Adrenal gland (tissue), 12 donors: ENCODE data around the gene TBC1D1. TPM values are rescaled to one million over a fixed set of nuclear protein-coding genes. Genes with fewer than 3 reads are reported as not detected.

Source experiments
- DNase-seq, 7 donors: peaks; one replicate each; pipeline ENCODE4 v3.0.0-alpha.2; 2019 to 2020
- H3K27ac ChIP-seq, 5 donors: fragments of 200-600 bp; sonication (generic) in 4 of 5; 1 replicate in 3 of 5; 2 replicates in 2 of 5; pipeline versions ENCODE4 v1.5.1 to v1.8.0; 2016 to 2020; ENCODE audit warnings: mild to moderate bottlenecking in 1 of 5
- H3K27me3 ChIP-seq: fragments of 200-600 bp; 2 replicates; pipeline ENCODE4 v1.8.0; 2021
- H3K36me3 ChIP-seq, 2 donors: fragments of 200-600 bp; replicated peaks in 1 of 2; 1 replicate in 1 of 2; 2 replicates in 1 of 2; pipeline versions ENCODE4 v1.5.1 to v1.8.0; 2018 to 2022
- H3K4me1 ChIP-seq, 2 donors: fragments of 200-600 bp; replicated peaks in 1 of 2; 1 replicate in 1 of 2; 2 replicates in 1 of 2; pipeline versions ENCODE4 v1.5.1 to v1.8.0; 2018 to 2021
- H3K4me3 ChIP-seq, 4 donors: fragments of 200-600 bp; sonication (generic) in 3 of 4; one replicate each; pipeline ENCODE4 v1.5.1; 2016 to 2018
- H3K9me3 ChIP-seq, 3 donors: fragments of 200-600 bp; sonication (generic) in 1 of 3; replicated peaks in 1 of 3; 1 replicate in 2 of 3; 2 replicates in 1 of 3; pipeline versions ENCODE4 v1.5.1 to v1.8.0; 2016 to 2021
- POLR2A ChIP-seq, 2 donors: fragments of 450-650 bp; IDR thresholded peaks; one replicate each; pipeline ENCODE4 v1.6.1; 2017; ENCODE audit warnings: antibody characterized with exemption in 2 of 2, mild to moderate bottlenecking in 2 of 2, moderate library complexity in 1 of 2
- WGBS, 4 donors: extraction: QIAGEN DNeasy Blood & Tissue Kit in 2 of 4; methylation state at CpG; one replicate each; pipeline versions ENCODE4 v1.1.5 to v1.1.7; 2013 to 2017; 5-methylcytosine and 5-hydroxymethylcytosine counted together
- intact Hi-C, 2 donors: fragments of 100-400 bp; cut with DNase I; formaldehyde crosslinking; loops; one replicate each; pipeline versions ENCODE4 v1.14.1 to v1.15.0; 2022 to 2023
- polyA plus RNA-seq, 3 donors: library from polyadenylated mRNA; stranded (reverse); fragments of 200-250 nt in 2 of 3; fragments of 350-450 nt in 1 of 3; fragmentation: Illumina TruSeq in 1 of 3; extraction: RNeasy Lipid Tissue Mini Kit (QIAGEN cat#74804) in 1 of 3; gene quantifications; one replicate each; pipeline ENCODE4 v1.2.3, GENCODE V29; 2013 to 2014
- total RNA-seq, 9 donors: library from RNA; depleted of rRNA in 4 of 9; stranded (reverse); fragments of >200 nt in 4 of 9; fragments of 120-200 nt in 1 of 9; fragmentation: NEBNext Ultra II Directional in 1 of 9; extraction: Animal tissue kit (Norgen Biotek cat#: 25700) in 1 of 9; gene quantifications; one replicate each; pipeline versions ENCODE4 v1.1.0 to v1.2.4, GENCODE V29; 2013 to 2023
- TF ChIP-seq, protein P1 (sequence below), 6 experiments: fragments of 450-650 bp in 4 of 6; fragments of 200-600 bp in 2 of 6; sonication (generic) in 1 of 6; IDR thresholded peaks; 1 replicate in 5 of 6; 2 replicates in 1 of 6; pipeline versions ENCODE4 v1.5.1 to v1.8.0; 2016 to 2021; ENCODE audit warnings: antibody characterized with exemption in 6 of 6, mild to moderate bottlenecking in 2 of 6, moderate library complexity in 1 of 6
- donor health status: healthy with polysubstance abuse.
- donor health status: Bipolar disorder and iron deficiency.
- donor health status: DM: yes; HTN: yes; CAD: no.
- donor health status: DM: no; HTN: no; CAD: no.
- donor health status: DM: no; HTN: no; CAD: no.
- donor health status: DM: yes; HTN: yes; CAD: no.

TBC1D1 gene
- total and polyA plus RNA-seq, 12 donors: 16.3 to 77.3 (median 25.7) TPM

DNA sequence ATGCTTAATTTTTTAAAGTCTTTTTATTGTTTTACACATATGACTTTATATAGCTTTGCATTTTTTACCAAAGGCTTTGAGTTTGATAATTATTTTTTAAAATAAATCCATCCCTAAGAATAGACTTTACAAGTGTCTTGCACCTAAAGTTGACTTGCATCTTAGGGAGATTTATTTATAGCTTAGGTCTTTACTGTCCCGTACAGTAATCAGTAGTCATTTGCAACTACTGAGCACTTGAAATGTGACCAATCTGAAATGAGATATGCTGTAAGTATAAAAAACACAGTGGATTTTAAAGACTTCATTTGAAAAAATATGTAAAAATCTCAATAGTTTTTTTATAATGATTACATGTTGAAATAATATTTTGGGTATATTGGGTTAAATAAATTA, 19.2 kb downstream of the TBC1D1 start:
- Histone ChIP-seq H3K9me3 (no peaks in the 10 kb centered on the region), H3K4me1 (no peaks in the 10 kb centered on the region), H3K27ac (no peak overlapping the region), H3K4me3 (no peak overlapping the region), H3K36me3 (no peaks in the 10 kb centered on the region), H3K27me3 (no peaks in the 10 kb centered on the region)
- no peak for TF ChIP-seq POLR2A (IDR thresholded peaks at IDR 0.05)
- TF ChIP-seq, protein P1, sequence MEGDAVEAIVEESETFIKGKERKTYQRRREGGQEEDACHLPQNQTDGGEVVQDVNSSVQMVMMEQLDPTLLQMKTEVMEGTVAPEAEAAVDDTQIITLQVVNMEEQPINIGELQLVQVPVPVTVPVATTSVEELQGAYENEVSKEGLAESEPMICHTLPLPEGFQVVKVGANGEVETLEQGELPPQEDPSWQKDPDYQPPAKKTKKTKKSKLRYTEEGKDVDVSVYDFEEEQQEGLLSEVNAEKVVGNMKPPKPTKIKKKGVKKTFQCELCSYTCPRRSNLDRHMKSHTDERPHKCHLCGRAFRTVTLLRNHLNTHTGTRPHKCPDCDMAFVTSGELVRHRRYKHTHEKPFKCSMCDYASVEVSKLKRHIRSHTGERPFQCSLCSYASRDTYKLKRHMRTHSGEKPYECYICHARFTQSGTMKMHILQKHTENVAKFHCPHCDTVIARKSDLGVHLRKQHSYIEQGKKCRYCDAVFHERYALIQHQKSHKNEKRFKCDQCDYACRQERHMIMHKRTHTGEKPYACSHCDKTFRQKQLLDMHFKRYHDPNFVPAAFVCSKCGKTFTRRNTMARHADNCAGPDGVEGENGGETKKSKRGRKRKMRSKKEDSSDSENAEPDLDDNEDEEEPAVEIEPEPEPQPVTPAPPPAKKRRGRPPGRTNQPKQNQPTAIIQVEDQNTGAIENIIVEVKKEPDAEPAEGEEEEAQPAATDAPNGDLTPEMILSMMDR (IDR thresholded peaks at IDR 0.05): no peak
- 34 to 84% (median 76%) methylated on average over 1 of the region's 1 CpG for WGBS, 4 donors
- DNase-seq: no peak
- intact Hi-C loops: no loop called here

DNA sequence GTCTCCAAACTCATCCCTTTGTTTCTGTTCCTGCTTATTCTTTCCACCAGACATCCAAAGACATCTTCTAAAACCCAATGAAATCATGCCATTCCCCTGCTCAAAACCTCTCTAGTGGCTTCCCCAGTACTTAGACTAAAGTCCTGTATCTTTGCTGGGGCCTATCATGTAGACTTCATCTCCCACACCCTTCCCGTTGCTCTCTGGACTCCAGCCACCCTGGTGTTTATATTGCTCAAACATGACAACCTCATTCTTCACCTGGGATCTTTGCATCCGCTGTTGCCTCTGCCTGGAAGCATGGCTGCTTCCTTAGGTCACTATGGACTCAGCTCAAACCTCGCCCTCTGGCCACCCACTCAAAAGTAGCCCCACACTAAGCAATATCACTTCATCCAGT, 23.7 kb downstream of the TBC1D1 start:
- Histone ChIP-seq H3K27ac (no peak overlapping the region), H3K27me3 (no peaks in the 10 kb centered on the region), H3K4me1 (no peaks in the 10 kb centered on the region), H3K36me3 (no peaks in the 10 kb centered on the region), H3K4me3 (no peak overlapping the region), H3K9me3 (no peaks in the 10 kb centered on the region)
- intact Hi-C loops: no loop called here
- 88 to 93% (median 91%) methylated on average over 3 of the region's 3 CpGs for WGBS, 4 donors
- no peak for DNase-seq
- no peak for TF ChIP-seq POLR2A (IDR thresholded peaks at IDR 0.05)
- TF ChIP-seq, protein P1 (IDR thresholded peaks at IDR 0.05): no peak

DNA sequence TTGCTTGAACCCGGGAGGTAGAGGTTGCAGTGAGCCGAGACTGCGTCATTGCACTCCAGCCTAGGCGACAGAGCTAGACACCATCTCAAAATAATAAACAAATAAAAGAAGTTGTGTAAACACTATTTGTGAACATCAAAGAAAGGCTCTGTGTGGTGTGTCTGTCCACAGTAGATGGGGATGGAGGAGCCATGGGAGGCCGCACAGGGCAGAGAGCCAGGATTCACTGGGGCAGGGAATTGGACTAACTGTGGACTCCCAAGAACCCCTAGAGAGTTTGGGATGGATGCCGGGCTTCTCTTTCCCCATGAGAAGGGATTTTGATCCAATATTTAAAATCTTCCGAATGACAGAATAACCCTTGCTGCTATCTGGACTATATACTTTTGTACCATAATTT, 26.5 kb downstream of the TBC1D1 start:
- H3K36me3 ChIP-seq: no peaks in the 10 kb centered on the region
- H3K27me3 ChIP-seq: no peaks in the 10 kb centered on the region
- TF ChIP-seq POLR2A (IDR thresholded peaks at IDR 0.05): no peak
- TF ChIP-seq, protein P1 (IDR thresholded peaks at IDR 0.05): no peak
- H3K27ac ChIP-seq: no peak overlapping the region
- no peaks in the 10 kb centered on the region for H3K4me1 ChIP-seq
- no peak overlapping the region for H3K4me3 ChIP-seq
- H3K9me3 ChIP-seq: no peaks in the 10 kb centered on the region
- 88 to 93% (median 93%) methylated on average over 7 of the region's 7 CpGs for WGBS, 4 donors
- intact Hi-C loops: no loop called here
- no peak for DNase-seq

DNA sequence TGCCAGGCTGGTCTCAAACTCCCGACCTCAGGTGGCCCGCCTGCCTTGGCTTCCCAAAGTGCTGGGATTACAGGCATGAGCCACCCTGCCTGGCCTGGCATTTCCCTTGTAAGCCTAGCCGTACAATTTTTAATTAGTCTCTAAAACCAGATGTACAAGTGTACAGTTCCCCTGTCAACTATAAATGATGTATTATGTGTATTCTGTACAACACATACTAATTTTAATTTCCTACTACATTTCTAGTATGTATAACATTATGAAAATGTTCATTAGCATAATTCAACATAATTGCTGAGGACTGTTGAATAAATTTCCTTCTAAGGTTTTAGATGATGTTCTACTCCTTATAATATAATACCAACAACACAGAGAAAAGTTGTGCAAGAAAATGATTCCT, 27.8 kb downstream of the TBC1D1 start:
- no peak overlapping the region for H3K27ac ChIP-seq
- H3K27me3 ChIP-seq: no peaks in the 10 kb centered on the region
- DNase-seq: no peak
- intact Hi-C loops: no loop called here
- H3K36me3 ChIP-seq: no peaks in the 10 kb centered on the region
- no peaks in the 10 kb centered on the region for H3K9me3 ChIP-seq
- no peak overlapping the region for H3K4me3 ChIP-seq
- no peaks in the 10 kb centered on the region for H3K4me1 ChIP-seq
- WGBS, 4 donors: 81 to 88% (median 84%) methylated on average over 3 of the region's 3 CpGs
- TF ChIP-seq, protein P1 (IDR thresholded peaks at IDR 0.05): no peak
- no peak for TF ChIP-seq POLR2A (IDR thresholded peaks at IDR 0.05)
